SH-SY5Y (cell line): ENCODE measurements around the gene PPP3CA.

Experiments used
- GATA2 ChIP-seq: IDR thresholded peaks from 2 replicates; pipeline ENCODE4 v1.6.1; 2011; ENCODE audit warnings: mild to moderate bottlenecking, low read depth, low read length
- GATA3 ChIP-seq: IDR thresholded peaks from 2 replicates; pipeline ENCODE4 v1.6.1; 2011; ENCODE audit warnings: low read depth, mild to moderate bottlenecking, low read length, moderate library complexity

PPP3CA gene

DNA sequence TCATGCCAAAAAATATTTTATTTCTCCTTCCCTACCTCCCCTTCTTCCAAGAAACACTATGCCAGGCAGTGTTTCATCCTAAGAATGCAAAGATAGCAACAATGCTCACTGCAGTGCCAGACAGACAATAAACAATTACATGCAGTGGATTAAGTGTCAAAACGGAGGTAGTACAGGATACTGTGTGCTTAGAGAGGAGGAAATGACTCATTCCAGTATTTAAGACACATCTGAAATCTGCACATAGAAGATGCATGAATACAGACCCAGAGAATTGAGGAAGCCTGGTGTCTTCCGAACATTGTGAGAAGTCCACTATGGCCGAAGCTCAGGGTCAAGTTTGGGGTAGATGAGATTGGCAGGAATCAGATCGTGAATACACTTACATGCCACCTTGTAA lies 326.4 kb downstream of the PPP3CA start:
- TF ChIP-seq GATA3 (no peak), GATA2 (no peak)

DNA sequence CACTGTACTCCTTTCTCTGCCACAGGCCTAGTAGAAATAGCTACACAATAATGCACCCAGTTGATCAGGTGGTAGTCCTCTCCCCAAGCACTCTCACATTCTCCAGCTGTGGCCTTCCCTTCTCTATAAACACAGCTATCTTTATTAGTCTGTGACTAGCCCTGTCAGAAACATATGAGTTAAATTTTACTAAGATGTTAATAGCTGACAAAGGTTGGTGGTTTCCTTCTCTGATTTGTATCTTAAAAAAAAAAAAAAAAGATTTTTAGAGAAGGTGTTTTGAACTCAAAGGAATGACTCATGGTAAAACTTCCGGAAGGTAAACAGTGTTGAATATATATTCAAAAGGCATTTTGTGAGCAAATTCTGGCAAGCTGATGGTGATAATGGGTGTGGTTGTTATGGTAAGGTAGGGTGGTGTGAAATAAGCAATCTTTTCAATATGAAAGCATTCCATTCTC lies 327.4 kb downstream of the PPP3CA start:
- no peak for TF ChIP-seq GATA3
- TF ChIP-seq GATA2, result no peak

GRCh38 chr4:101019313-101019712 lies 328.0 kb downstream of the PPP3CA start:
- TF ChIP-seq GATA3 (no peak), GATA2 (no peak)

DNA sequence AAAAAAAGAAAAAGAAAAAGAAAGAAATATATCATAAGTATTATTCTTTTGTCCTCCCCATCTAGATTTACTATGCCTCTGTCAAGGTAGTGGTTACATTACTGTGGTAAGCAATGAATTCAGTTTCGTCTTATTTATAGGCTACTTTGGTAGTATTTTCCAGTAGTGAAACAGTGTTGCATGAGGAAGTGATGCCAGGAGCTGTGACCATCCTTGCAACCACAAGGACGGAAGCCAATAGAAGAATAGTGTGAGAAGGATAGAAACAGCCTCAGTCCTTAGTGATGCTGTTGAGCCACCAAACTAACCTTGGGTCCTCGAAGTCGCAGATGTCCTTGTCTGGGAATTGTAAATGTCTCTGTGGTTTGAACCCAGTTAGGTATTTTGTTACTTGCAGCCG lies 328.5 kb downstream of the PPP3CA start:
- no peak for TF ChIP-seq GATA2
- TF ChIP-seq GATA3, result no peak

DNA sequence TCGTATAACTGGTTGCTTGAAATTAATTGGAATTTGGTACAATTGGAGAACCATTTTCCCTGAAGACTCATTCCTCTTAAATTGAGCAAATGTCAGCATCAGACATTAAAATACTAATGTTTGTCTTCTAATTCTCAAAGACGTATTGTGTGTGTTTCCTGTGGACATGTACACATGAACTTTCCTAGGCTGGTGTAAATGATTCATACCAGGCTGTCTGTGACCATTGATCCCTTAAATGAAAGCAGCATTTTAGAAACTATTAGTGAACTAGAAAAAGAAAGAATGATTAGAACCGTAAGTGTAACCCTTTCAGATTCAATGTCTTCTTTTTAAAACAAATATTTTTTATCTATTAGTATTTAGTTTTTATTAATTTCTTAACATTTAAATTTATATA lies 332.9 kb downstream of the PPP3CA start:
- TF ChIP-seq GATA3 (no peak), GATA2 (no peak)

DNA sequence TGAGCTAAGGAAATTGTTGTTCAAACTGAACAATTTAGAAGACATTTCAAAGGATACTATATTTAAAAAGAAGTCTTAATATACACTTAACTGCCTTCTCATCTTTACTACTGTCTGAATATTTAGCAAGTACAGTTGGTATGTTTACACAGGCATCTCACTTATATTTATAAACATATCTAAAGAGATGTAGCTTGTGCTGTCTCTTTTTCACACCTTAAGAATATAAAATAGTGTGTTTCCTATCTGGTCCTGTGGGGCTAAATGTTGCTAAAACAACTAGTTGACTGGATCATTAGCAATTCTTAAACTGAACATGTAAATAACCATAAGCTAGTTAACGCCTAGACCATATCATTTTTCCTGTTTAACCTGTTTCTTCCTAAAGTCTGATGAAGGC lies 336.3 kb downstream of the PPP3CA start:
- TF ChIP-seq GATA2, result no peak
- no peak for TF ChIP-seq GATA3

GRCh38 chr4:101009471-101009870 lies 337.9 kb downstream of the PPP3CA start:
- no peak for TF ChIP-seq GATA2
- no peak for TF ChIP-seq GATA3

DNA sequence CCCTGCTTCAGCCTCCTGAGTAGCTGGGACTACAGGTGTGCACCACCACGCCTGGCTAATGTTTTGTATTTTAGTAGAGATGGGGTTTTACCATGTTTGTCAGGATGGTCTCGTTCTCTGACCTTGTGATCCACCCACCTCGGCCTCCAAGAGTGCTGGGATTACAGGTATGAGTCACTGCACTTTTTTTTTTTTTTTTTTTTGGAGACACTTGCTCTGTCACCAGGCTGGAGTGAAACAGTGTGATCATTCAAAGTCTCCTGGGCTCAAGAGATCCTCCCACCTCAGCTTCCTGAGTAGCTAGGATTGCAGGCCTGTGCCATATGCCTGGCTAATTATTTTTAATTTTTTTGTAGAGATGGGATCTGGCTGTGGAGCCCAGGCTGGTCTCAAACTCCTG lies 338.8 kb downstream of the PPP3CA start:
- TF ChIP-seq GATA2 (no peak), GATA3 (no peak)

DNA sequence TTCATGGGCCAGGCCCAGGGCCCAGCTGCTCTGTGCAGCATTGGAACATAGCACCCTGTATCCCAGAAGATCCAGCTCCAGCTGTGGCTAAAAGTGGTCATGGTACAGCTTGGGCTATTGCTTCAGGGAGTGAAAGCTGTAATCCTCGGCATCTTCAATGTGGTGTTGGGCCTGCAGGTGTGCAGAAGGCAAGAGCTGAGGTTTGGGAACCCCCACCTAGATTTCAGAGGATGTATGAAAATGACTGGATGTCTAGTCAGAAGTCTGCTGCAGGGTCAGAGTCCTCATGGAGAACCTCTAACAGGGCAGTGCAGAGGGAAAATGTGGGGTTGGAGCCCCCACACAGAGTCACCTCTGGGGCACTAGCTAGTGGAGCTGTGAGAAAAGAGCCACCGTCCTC lies 341.7 kb downstream of the PPP3CA start:
- TF ChIP-seq GATA3, result no peak
- no peak for TF ChIP-seq GATA2

GRCh38 chr4:101000496-101000895 lies 346.8 kb downstream of the PPP3CA start:
- no peak for TF ChIP-seq GATA3
- TF ChIP-seq GATA2, result no peak

- no peak for TF ChIP-seq GATA3
- TF ChIP-seq GATA2, result no peak
Observed at GRCh38 chr4:100995671-100996070, 351.7 kb downstream of the PPP3CA start.

- TF ChIP-seq GATA3 (no peak), GATA2 (no peak)
Observed at GRCh38 chr4:100989401-100989800, 357.9 kb downstream of the PPP3CA start.

DNA sequence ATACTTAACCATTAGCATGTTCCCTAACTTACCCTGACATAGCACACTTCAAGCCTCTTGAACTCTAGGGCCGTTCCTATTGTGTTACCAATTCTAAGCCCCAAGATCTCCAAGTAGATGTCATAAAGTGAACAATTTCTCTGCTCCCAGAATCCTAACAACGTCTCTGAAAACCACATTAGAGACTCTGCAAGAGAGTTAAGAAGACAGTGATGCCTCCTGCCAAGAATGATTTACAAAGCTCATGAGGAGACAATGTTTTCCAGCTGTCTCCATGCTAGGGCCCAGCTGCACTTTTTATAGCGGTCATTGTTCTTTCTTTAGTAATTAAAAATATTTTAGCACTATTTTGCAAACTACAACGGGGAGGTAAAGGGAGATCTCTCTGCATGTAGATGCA lies 358.4 kb downstream of the PPP3CA start:
- TF ChIP-seq GATA2 (no peak), GATA3 (no peak)

DNA sequence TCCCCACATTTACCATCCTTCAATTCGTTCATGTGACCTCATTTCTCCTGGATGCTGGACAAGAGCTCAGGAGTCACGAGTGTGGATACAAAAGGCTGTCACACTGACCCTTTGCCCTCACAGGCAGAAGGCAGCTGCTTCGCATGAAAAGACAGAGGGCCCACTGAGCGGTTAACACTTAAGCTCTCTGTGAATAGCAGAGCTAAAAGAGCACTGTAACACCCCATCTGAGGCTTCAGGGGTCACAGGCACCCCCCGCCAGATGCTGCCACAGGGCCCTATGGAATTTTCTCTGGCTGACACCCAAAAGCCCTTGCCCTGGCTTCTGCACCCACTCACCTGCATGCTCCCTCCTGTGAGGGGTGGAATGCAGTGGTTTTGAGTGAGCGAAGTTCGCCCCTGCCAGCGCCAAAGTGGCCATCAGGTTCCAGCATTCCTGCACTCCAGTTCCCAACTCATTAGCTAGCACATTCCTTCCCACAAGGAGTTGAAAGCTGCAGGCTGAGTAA lies 360.9 kb downstream of the PPP3CA start:
- no peak for TF ChIP-seq GATA3
- no peak for TF ChIP-seq GATA2

- TF ChIP-seq GATA2, result no peak
- no peak for TF ChIP-seq GATA3
Observed at GRCh38 chr4:100985576-100985975, 361.8 kb downstream of the PPP3CA start.

GRCh38 chr4:100984901-100985300 lies 362.4 kb downstream of the PPP3CA start:
- TF ChIP-seq GATA2, result no peak
- TF ChIP-seq GATA3, result no peak

DNA sequence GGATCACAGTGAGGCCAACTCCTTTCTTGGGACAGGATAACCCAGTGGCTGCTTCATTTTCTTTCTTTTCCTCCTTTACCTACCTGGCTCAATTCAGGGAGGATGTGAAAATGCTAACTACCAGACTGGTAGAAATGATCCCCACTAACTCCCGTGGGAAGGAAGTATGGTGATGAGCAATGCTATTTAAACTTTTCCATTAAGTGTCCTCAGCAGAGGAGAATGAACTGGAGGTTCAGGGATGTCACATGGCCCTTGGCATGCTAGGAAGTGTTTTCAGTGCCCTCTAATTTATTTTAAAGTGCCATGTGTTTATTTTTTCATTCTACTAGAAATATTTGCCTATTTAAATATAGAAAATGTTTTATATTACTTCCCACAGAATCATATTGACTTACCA lies 363.9 kb downstream of the PPP3CA start:
- TF ChIP-seq GATA3, result no peak
